NCI-H1105 (cell line): ENCODE data around the gene GNG7.
"Not testable (repeated sequence)": the region's sequence is repeated elsewhere in the genome, so short reads cannot be mapped to it uniquely, and the experiment has no call there.

ENCODE experiments used
- DNase-seq: peaks from one replicate; lab custom pipeline; 2025; lab: John Stamatoyannopoulos, UW

GNG7 gene

GRCh38 chr19:2534423-2535013 is 168.0 kb downstream of the GNG7 start:
- no peak for DNase-seq

DNA sequence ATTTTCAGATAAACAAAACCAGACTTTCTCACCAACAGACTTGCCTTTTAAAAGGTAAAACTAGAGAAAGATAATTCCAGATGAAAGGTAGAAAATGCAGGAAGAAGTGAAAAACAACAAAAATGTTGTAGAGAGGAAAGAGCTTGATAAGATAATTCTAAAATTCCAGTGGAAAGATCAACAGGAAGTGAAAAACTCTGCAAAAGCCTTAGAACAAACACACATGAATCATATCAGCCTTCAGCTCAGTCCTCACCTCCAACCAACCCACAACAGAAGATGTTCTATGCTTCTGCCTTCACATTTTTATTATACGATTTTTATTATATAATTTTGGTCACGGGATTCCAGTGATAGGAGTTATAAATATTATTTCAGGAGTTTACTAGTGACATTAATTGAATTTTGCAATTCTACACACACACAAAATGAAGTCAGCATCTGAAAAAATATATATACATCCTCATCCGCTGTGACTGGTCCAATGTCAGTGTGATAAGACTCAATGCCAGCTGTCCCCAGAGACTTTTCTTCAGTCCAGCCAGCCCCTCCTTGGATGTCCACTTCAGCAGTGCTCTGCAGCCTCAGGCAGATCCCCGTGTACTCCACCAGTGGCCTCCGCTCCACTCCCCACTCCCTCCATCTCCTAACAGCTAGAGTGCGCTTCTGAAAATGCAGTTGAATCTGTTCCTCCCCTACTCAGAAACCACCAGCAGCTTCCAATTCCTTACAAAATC is 168.6 kb downstream of the GNG7 start:
- DNase-seq, result no peak

- DNase-seq, result no peak
Measured at GRCh38 chr19:2533072-2533425, 169.4 kb downstream of the GNG7 start.

- DNase-seq, result no peak
Measured at GRCh38 chr19:2532252-2533071, 170.0 kb downstream of the GNG7 start.

- DNase-seq, result not testable (repeated sequence)
Measured at GRCh38 chr19:2529942-2530341, 172.6 kb downstream of the GNG7 start.

DNA sequence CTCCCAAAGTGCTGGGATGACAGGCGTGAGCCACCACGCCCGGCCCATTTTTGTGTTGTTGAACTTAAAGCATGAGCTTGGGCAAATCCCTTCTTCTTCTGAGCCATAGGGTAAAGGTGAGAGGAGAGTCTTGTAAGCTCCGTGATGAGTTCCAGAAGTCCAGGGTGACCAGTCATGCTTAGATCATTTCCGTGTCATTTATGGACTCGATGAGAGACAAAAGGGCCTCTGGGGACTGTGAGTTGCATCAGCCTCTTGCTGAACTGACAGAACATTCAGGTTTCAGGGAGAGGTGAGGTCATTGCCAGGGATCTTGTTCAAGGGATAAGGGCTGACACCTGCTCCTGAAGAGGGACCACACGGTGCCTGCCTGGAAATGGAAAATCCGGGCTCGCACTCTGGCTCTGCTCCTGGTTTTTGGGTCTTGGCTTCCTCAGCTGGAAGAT is 173.0 kb downstream of the GNG7 start:
- DNase-seq, result no peak

DNA sequence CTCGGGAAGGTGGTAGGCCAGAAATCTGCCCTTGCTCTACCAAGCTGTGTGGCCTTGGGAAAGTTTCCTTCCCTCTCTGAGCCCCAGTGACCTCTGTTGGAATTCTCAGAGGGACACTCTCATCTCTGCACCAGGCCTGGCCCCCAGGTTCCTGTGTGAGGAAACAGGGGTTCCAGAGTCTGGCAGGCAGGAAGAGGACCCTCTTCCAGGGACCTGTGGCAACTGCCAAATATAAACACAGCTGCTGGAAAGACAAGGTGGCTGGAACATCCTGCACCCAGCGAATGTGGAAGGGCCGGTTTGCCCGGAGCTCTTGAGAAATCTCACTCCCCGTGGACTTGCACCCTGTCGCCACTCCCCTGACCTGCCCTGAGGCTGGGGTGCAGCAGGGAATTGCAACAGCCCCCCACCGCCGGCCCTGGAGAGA is 173.8 kb downstream of the GNG7 start:
- no peak for DNase-seq

DNA sequence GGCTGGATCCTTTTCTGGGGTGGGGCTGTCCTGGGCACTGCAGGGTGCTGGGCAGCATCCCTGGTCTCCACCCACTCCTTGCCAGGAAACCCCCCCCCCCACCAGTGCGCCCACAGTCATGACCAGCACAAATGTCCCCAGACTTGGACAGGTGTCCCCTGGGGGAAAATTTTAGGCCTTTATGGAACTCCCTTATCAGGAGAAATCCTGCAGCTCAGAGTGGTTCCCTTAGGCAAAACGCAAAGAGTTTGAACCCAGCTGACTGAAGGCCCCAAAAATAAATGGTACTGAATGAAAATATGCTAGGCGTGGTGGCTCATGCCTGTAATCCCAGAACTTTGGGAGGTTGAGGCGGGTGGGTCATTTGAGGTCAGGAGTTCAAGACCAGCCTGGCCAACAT is 174.8 kb downstream of the GNG7 start:
- no peak for DNase-seq

GRCh38 chr19:2527171-2527570 is 175.3 kb downstream of the GNG7 start:
- no peak for DNase-seq

- DNase-seq, result no peak
Measured at GRCh38 chr19:2524840-2525723, 177.4 kb downstream of the GNG7 start.

DNA sequence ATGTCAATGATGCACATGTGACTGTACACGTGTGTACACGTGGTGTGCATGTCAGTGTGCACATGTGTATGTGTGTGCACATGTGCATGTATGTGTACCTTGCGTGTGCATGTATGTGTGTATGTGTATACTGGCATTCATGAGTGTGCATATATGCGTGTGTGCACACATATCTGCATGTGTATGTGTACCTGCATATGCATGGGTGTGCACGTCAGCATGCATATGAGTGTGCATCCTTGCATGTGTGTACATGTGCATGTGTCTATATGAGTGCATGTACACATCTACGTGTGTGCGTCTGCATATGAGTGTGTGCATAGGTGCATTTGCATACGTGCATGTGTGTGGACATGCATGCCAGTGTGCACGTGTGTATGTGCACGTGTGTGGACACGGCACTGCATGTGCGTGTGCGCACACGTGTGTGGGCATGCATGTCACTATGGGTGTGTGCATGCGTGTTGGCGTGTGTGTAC is 178.1 kb downstream of the GNG7 start:
- DNase-seq, result no peak

GRCh38 chr19:2523630-2524311 is 178.7 kb downstream of the GNG7 start:
- no peak for DNase-seq

GRCh38 chr19:2519482-2519881 is 183.0 kb downstream of the GNG7 start:
- no peak for DNase-seq

DNA sequence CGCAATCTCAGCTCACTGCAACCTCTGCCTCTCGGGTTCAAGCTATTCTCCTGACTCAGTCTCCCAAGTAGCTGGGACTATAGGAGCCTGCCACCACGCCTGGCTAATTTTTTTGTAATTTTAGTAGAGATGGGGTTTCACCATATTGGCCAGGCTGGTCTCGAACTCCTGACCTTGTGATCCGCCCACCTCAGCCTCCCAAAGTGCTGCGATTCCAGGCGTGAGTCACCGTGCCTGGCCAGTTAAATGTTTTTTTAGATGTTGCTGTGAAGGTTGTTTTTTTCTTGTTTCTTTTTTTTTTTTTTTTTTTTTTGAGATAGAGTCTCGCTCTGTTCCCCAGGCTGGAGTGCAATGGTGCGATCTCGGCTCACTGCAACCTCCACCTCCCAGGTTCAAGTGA is 183.6 kb downstream of the GNG7 start:
- DNase-seq, result not testable (repeated sequence)

DNA sequence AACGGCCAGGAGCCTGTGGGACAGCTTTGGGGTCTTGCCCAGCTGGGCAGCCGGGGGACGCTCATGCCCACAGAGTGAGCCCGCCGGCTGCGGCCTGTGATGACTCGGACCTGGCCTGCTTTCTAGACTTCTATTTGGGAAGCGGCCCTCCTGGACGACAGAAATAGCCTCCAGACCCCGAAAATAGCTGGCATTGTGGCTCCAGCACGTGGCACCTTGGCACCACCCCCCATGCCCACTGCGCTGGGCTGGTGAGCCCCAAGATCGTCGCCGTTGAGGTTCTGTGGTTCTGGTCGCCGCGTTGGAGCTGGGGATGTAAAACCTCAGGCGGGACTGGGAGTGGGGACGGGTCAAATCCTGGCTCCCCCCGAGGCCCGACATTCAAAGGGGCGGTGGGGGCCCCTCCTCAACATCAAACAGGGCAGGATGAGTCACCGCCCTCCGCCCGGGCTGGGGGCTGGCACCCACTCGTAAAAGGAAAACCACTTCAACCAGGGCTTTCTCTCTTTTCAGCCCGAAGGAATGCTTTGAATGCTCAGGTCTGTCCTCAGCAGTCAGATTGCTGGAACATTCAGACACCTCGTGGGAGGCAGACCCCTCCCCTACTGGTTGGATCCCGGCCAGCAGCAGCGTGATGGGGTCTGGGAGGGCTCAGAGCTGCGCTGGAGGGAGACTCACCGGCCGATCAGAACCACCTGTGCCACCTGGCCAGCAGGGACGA is 184.5 kb downstream of the GNG7 start:
- DNase-seq, result no peak

DNA sequence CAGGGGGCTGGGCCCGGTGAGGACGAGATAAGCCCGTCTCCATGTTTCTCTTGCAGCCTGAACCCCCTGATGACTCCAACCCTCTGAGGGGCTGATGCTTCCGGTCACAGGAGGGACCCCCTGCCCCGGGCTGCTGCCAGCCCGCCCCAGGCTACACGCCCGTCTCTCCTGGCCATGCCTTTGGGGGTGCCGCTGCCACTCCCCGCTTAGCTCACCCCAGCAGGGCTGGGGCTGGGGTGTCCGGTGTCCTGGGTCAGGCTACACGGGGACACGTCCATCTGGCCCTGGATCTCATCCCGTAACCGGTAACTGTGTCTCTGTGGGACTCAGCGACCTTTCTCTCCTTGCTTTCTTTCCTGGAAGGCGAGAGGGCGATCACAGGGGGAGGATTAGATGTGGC is 185.8 kb downstream of the GNG7 start:
- DNase-seq, result no peak

- no peak for DNase-seq
Measured at GRCh38 chr19:2514981-2515518, 187.4 kb downstream of the GNG7 start.

DNA sequence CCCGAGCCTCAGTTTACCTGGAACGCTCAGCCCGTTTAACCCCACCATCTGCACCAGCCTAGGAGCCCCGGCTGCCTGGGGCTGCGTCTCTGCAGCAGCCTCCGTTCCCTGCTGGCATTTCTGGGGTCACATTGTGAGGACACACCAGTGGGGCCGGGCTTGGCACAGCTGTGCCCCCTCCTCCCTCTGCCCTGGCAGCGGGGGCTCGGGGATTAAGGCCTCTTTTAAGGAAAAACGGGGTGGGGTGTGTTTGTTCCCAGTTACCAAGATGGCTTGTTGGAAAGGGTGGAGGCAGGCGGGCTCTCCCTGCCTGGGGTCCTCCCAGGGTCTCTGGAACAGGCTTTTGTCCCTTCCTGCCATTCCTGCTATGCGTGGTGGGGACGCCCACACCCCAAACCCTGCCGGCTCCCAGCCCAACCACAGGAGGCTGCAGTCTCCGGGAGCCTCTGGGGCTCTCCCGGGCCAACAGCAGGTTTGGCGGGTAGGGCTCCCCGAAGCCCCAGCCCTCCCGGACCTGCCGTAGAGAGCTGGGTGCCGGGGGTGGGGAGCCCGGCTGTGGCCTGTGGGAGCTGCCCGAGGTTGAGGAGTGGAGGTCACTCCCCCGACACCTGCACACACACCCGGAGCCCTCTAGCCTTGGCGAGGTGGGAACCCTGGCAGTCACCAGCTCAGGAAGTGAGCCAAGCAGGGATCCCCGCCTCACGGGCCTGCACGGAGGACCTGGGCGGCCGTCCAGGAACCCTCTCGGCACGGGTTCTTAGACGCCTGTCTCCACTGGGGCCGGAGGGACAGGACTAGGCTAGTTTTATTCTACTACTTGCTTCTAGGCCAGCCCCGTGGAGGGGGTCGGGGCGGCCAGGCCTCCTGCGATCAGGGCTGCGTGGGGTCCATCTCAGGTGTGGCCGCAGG is 189.7 kb downstream of the GNG7 start:
- peak; percentile 6 for DNase-seq

- no peak for DNase-seq
Measured at GRCh38 chr19:2511991-2512390, 190.5 kb downstream of the GNG7 start.
